EL (cell line): Measurements from ENCODE around the gene H3-3A.
A peak's percentile ranks its signal among the peaks of the same experiment; 100 is the strongest.
"Not testable (repeated sequence)": the region's sequence is repeated elsewhere in the genome, so short reads cannot be mapped to it uniquely, and the experiment has no call there.

Experiments used
- DNase-seq: peaks from one replicate; pipeline ENCODE4 v3.0.0-alpha.2; 2016

H3-3A gene

GRCh38 chr1:226086776-226087175 is 24.3 kb downstream of the H3-3A start:
- DNase-seq = no peak

GRCh38 chr1:226091461-226091860 is 28.9 kb downstream of the H3-3A start:
- no peak for DNase-seq

GRCh38 chr1:226092048-226092820 is 29.7 kb downstream of the H3-3A start:
- DNase-seq = not testable (repeated sequence)

GRCh38 chr1:226092965-226093364 is 30.4 kb downstream of the H3-3A start:
- peak; percentile 32 for DNase-seq

- no peak for DNase-seq
Measured at GRCh38 chr1:226093621-226094020, 31.1 kb downstream of the H3-3A start.

- no peak for DNase-seq
Measured at GRCh38 chr1:226094451-226094850, 31.9 kb downstream of the H3-3A start.

- DNase-seq = no peak
Measured at GRCh38 chr1:226095286-226095685, 32.8 kb downstream of the H3-3A start.

- DNase-seq = peak; percentile 61
Measured at GRCh38 chr1:226097866-226098625, 35.5 kb downstream of the H3-3A start.

GRCh38 chr1:226098870-226099835 is 36.6 kb downstream of the H3-3A start:
- no peak for DNase-seq

- DNase-seq = peak; percentile 41
Measured at GRCh38 chr1:226100436-226101391, 38.2 kb downstream of the H3-3A start.

- DNase-seq = peak; percentile 70
Measured at GRCh38 chr1:226104671-226105121, 42.2 kb downstream of the H3-3A start.

- no peak for DNase-seq
Measured at GRCh38 chr1:226107471-226108460, 45.2 kb downstream of the H3-3A start.

GRCh38 chr1:226108935-226109828 is 46.7 kb downstream of the H3-3A start:
- DNase-seq = peak; percentile 42

- peak; percentile 86 for DNase-seq
Measured at GRCh38 chr1:226109829-226110248, 47.3 kb downstream of the H3-3A start.

GRCh38 chr1:226110249-226111097 is 48.0 kb downstream of the H3-3A start:
- DNase-seq = peak; percentile 73

- no peak for DNase-seq
Measured at GRCh38 chr1:226111098-226111882, 48.8 kb downstream of the H3-3A start.

GRCh38 chr1:226111883-226112261 is 49.4 kb downstream of the H3-3A start:
- no peak for DNase-seq
